Measurements from ENCODE around the gene CTCFL. TPM values are rescaled to one million over a fixed set of nuclear protein-coding genes. Genes with fewer than 3 reads are reported as not detected.

Gene CTCFL
- total and polyA plus RNA-seq, 8 donors: 0.39 to 0.67 (median 0.50) TPM; not detected in 2

DNA sequence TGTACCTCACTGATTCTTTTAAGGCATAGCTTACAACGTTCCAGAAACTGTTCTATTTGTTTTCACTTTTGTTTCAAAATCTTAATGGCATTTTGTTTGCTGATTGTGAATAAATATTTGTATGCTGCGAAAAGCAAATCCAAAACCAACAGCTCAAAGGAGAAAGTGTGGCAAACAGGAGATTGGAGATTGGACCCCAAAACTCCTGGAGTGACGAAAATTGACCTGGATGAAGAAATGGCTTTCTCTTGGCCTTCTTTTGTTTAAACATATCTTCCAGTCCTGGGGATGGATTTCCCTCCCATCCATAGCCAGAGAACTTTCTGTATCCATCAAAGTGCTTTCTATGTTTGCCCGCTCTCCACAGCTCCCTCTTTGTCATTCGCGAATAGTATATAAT is 2.8 kb upstream of the CTCFL start:
- DNase-seq: no peak
- H3K4me3 ChIP-seq: no peak overlapping the region
- H3K36me3 ChIP-seq: no peaks in the 10 kb centered on the region
- H3K4me1 ChIP-seq: no peaks in the 10 kb centered on the region
- no peaks in the 10 kb centered on the region for H3K27me3 ChIP-seq
- TF ChIP-seq, protein P1, sequence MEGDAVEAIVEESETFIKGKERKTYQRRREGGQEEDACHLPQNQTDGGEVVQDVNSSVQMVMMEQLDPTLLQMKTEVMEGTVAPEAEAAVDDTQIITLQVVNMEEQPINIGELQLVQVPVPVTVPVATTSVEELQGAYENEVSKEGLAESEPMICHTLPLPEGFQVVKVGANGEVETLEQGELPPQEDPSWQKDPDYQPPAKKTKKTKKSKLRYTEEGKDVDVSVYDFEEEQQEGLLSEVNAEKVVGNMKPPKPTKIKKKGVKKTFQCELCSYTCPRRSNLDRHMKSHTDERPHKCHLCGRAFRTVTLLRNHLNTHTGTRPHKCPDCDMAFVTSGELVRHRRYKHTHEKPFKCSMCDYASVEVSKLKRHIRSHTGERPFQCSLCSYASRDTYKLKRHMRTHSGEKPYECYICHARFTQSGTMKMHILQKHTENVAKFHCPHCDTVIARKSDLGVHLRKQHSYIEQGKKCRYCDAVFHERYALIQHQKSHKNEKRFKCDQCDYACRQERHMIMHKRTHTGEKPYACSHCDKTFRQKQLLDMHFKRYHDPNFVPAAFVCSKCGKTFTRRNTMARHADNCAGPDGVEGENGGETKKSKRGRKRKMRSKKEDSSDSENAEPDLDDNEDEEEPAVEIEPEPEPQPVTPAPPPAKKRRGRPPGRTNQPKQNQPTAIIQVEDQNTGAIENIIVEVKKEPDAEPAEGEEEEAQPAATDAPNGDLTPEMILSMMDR (IDR thresholded peaks at IDR 0.05): no peak
- no peak overlapping the region for H3K27ac ChIP-seq
- intact Hi-C loops (cut with DNase I): no loop called here
- ATAC-seq: no peak
- H3K9me3 ChIP-seq: no peaks in the 10 kb centered on the region

DNA sequence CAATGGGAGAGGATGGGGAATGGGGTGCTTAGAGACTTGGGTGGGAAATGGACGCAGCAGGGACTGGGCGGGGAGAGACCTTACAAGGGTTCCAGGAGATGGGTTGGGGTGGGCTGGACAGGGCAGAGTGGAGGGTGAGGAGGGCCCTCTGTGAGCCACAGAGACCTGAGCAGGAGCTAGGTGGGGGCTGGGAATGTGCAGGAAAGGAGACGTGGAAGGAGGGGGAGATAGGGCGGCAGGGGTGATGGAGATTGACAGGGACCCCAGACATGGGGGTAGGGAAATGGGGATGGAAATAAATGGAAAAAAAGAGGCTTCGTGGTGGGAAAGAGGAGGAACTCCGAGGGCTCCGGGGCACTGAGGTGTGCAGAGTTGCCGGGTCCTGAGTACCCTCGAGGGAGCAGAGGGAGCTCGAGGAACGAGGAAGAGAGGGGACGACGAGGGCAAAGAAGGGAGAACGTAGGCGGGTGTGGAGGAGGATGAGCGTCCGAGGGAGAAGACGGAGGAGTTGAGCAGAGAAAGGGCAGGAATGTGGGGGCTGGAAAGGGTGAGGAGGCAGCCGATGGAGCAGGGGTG is 2.0 kb upstream of the CTCFL start:
- Histone ChIP-seq H3K4me3 (no peak overlapping the region), H3K36me3 (no peaks in the 10 kb centered on the region), H3K4me1 (no peaks in the 10 kb centered on the region), H3K9me3 (no peaks in the 10 kb centered on the region), H3K27me3 (no peaks in the 10 kb centered on the region), H3K27ac (no peak overlapping the region)
- DNase-seq (no peak), ATAC-seq (no peak)
- TF ChIP-seq, protein P1 (IDR thresholded peaks at IDR 0.05): no peak
- intact Hi-C loops (cut with DNase I): no loop called here

DNA sequence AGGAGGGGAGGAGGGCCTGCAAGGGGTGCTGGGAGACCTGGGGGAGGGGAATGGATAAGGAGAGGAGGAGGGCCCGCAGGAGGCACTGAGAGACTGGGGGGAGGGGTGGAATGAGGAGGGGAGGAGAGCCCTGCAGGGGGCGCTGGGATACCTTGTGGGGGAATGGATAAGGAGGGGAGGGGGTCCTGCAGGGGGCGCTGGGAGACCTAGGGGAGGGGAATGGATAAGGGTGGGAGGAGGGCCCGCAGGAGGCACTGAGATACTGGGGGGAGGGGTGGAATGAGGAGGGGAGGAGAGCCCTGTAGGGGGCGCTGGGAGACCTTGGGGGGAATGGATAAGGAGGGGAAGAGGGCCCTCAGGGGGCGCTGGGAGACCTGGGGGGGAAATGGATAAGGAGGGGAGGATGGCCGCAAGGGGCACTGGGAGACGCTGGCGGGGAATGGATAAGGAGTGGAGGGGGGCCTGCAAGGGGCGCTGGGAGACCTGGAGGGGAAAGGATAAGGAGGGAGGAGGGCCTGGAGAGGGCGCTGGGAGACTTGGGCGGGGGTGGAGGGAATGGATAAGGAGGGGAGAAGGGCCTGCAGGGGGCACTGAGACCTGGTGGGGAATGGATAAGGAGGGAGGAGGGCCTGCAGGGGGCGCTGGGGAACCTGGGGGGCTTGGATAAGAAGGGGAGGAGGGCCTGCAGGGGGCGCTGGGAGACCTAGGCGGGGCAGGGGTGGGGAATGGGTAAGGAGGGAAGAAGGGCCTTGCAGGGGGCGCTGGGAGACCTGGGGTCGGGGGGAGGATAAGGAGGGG is 1.3 kb upstream of the CTCFL start:
- Histone ChIP-seq H3K36me3 (no peaks in the 10 kb centered on the region), H3K27ac (no peak overlapping the region), H3K9me3 (no peaks in the 10 kb centered on the region), H3K4me3 (no peak overlapping the region), H3K27me3 (no peaks in the 10 kb centered on the region), H3K4me1 (no peaks in the 10 kb centered on the region)
- no peak for ATAC-seq
- intact Hi-C loops (cut with DNase I): no loop called here
- TF ChIP-seq, protein P1 (IDR thresholded peaks at IDR 0.05): no peak
- no peak for DNase-seq

DNA sequence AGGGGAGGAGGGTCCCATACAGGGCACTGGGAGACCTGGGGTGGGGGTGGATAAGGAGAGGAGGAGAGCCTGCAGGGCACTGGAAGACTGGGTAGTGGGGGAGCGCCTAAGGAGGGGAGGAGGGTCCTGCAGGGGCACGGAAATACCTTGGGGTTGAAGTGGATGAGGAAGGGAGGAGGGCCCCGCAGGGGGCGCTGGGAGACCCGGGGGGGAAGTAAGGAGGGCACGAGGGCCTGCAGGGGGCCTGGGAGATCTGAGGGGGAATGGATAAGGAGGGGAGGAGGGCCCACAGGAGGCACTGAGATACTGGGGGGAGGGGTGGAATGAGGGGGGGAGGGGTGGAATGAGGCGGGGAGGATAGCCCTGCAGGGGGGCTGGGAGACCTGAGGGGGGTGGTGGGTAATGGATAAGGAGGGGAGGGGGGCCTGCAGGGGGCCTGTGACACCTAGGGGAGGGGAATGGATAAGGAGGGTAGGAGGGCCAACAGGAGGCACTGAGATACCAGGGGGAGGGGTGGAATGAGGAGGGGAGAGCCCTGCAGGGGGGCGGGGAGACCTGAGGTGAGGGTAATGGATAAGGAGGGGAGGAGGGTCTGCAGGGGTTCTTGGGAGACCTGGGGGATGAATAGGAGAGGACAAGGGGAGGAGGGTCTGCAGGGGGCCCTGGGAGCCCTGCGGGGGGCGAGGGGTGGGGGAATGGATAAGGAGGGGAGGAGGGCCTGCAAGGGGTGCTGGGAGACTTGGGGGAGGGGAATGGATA is 567 bp upstream of the CTCFL start:
- TF ChIP-seq, protein P1 (IDR thresholded peaks at IDR 0.05): no peak
- Histone ChIP-seq H3K9me3 (no peaks in the 10 kb centered on the region), H3K27me3 (no peaks in the 10 kb centered on the region), H3K4me3 (no peak overlapping the region), H3K27ac (no peak overlapping the region), H3K36me3 (no peaks in the 10 kb centered on the region), H3K4me1 (no peaks in the 10 kb centered on the region)
- ATAC-seq: no peak
- no peak for DNase-seq
- intact Hi-C loops (cut with DNase I): no loop called here

DNA sequence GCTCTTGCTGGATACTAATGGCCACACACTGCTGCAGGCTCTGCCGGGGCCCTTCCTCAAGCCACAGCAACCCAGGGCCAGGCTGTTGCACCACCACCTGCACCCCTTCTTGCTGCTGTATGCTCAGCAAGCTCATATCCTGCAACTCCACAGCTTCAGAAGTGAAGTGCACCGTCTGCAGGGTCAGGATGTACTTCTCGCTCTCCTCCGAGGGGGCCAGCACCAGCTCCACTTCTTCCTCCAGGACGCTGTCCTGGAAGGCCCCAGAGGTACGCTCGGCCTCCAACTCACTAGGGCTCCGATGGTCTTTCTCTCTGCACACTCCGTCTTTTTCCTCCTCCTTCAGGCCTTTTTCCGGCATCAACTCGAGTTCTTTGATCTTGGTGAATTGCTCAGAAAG is 1.2 kb downstream of the CTCFL start:
- Histone ChIP-seq H3K4me1 (no peaks in the 10 kb centered on the region), H3K27me3 (no peaks in the 10 kb centered on the region), H3K9me3 (no peaks in the 10 kb centered on the region), H3K27ac (no peak overlapping the region), H3K36me3 (no peaks in the 10 kb centered on the region), H3K4me3 (no peak overlapping the region)
- ATAC-seq: no peak
- no peak for DNase-seq
- TF ChIP-seq, protein P1 (IDR thresholded peaks at IDR 0.05): no peak
- intact Hi-C loops (cut with DNase I): loop anchor here in 1 of 2 donors (5.0 kb wide), 1 partner anchor 54 kb away; no protein-coding TSS in a partner anchor

All from left lung (tissue), 10 donors.